ENCODE data around the gene TBC1D1.
"Not testable (repeated sequence)": the region's sequence is repeated elsewhere in the genome, so short reads cannot be mapped to it uniquely, and the experiment has no call there.

The TBC1D1 gene

DNA sequence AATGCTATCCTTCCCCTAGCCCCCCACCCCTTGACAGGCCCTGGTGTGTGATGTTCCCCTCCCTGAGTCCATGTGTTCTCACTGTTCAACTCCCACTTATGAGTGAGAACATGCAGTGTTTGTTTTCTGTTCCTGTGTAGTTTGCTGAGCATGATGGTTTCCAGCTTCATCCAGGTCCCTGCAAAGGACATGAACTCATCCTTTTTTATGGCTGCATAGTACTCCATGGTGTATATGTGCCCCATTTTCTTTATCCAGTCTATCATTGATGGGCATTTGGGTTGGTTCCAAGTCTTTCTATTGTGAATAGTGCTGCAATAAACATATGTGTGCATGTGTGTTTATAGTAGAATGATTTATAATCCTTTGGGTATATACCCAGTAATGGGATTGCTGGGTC, 32.2 kb downstream of the TBC1D1 start:
- DNase-seq (ENCODE audit: low read depth) = not testable (repeated sequence)

DNA sequence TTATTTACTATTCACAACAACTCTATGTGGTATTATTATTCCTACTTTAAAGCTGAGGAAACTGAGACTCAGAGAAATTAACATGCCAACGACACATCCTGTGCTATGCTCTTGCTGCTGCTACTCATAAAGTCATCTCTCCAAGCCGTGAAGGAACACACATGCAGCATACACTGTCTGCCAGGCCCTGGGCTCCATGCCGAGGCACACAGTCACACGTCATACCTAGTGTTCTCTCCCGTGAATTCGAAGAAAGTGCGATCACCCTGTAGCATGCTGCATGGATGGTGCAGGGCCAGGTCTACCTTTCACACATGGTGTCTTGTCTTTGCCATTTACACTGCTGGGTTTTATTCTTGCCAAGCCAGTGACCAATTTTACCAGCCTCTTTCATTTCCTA, 34.1 kb downstream of the TBC1D1 start:
- no peak for DNase-seq (ENCODE audit: low read depth)

GRCh38 chr4:37927434-37927833, 36.5 kb downstream of the TBC1D1 start:
- DNase-seq (ENCODE audit: low read depth) = no peak

DNA sequence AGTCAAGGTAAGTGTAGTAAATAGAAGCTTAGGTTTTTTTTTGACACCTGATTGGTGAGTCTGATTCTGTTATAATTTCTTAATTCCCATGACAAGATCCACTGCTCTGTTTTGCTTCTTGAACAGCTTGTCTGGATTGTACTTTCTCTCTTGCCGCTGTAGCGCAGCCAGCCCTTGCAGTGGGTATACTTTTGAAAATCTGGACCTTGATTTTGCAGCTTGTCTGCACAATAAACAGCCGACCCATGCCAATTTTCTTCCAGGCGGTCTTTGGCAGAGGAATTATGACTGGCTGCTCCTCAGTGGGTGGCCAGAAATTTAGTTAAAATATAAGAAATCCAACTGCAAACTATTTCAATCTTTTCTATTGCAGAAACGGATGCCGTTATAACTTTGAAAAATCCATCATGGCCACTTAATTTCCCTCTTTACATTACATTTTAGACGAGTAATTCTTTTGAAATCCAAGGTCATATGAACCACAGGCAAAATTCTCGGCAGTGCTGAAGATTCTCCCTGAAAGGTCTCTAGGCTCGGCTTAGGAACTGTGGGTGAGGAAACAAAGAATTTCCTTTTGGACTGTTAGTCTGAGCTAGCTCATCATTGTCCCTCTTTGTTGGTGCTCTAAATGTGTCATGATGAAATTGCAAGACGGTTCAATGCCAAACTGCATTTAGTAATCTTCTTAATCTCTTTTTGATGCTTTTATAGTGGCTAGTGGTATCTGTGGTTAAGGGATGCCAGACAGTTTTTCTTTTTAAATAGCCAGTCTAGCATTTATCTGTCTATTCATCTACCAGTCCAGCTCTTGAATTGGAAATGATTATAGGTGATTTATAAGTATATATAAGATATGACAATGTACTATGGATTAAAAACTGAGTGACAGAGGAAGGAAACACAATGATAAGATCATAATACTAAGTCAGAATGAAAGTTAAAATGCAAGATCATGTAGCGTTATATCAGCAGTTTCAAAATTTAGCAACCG, 37.8 kb downstream of the TBC1D1 start:
- no peak for DNase-seq (ENCODE audit: low read depth)

DNA sequence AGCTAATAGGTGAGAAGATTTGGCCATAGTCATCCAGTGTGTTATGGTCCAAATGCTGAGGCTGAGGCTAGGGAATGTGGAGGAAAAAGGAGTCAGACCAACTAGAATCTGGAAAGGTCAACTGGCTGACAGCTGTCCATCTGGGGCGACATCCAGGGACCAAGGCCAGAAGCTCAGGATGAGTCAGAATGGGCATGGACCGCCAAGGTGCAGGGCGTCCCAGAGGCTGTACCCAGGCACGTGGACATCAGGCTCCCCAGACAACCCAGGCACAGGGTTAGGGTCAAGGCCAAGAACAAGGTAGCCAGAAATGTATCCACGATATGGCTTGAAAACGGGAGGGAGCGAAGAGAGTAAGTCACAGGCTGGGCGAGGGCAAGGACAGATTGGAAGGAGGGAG, 43.2 kb downstream of the TBC1D1 start:
- no peak for DNase-seq (ENCODE audit: low read depth)

DNA sequence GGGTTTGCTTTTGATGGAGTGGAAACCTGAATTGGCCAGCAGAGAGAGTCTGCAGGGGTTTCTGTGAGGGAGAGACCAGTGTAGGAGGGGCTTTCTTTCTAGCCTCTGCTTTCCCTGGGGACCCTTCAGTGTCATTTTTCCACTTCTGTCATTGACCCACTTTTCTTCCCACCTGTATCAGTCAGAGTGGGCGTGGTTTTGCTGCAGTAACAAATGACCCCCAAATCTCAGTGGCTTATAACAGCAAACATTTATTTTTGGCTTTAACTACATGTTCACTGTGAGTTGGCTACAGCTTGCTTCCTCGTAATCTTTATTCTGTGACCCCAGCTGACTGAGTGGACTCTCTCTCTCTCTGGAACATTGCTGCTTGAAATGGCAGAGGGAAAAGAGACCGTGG, 43.7 kb downstream of the TBC1D1 start:
- DNase-seq (ENCODE audit: low read depth) = no peak

- DNase-seq (ENCODE audit: low read depth) = no peak
These were observed 44.1 kb downstream of the TBC1D1 start for GRCh38 chr4:37935026-37935425.

DNA sequence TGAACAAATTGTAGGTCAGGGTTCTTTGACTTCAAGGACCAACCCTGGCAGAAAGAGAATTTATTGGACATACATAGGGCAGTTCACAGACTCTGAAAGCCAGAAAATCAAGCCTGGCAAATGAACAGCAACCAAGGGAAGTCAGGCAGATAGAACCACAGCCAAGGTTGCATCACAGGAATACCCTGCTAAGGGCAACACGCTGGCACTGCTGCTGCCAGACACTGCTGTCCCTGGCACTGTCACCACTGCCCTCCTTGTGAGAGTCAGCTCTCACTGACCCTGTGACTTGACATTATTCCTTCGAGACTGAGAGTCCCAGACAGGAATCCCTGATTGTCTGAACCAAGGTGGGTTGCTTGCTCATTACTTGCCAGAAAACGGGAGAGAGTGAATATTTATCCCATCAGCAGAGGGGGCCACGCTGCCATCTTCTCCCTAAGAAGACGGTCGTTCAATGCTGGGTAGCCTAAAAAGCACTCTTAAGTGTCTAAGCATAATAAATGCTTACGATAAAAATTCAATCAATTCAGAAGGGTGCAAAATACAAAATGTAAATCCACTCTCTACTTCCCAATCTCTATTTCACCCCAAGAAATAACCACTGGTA, 46.1 kb downstream of the TBC1D1 start:
- DNase-seq (ENCODE audit: low read depth) = no peak

GRCh38 chr4:37938208-37938607, 47.3 kb downstream of the TBC1D1 start:
- DNase-seq (ENCODE audit: low read depth) = no peak

DNA sequence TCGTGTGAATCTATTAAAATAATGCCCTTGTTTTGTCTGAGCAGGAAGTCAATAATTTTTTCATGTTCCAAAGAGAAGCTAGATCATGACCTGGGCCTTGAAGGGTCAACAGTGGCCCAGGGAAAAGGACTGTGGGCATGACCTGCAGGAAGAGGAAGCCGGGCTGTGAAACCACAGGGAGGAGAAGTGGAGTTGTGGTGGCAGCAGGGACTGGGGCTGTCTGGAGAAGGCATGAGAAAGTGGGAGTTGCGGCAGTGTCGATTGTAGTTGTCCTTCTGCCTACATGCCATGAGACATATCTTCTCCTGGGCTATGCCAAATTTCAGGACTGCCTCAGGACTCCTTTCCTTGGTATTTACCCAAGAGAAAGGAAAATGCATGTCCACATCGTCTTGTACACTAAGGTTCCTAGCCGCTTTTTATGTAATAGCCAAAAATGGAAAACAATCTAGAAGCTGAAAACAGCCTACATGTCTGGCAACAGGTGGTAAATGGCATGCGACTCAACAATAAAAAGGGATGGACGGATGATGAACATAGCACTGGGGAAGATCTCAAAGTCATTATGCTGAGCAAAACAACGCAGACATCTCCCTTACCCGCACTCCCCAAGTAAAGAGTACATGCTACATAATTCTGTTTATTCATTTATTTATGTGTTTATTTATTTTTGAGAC, 55.8 kb downstream of the TBC1D1 start:
- no peak for DNase-seq (ENCODE audit: low read depth)

DNA sequence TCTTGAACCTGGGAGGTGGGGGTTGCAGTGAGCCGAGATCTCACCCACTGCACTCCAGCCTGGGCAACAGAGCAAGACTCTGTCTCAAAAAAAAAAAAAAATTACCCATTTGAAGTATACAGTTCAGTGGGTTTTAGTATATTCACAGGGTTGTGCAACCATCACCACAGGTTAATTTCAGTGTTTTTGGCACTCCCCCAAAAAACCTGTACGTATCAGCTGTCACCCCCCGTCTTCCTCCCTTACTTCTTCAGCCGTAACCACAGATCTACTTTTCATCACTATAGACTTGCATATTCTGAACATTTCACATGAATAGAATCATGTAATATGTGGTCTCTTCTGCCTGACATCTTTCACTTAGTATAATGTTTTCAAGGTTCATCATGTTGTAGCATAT, 57.7 kb downstream of the TBC1D1 start:
- DNase-seq (ENCODE audit: low read depth) = no peak

DNA sequence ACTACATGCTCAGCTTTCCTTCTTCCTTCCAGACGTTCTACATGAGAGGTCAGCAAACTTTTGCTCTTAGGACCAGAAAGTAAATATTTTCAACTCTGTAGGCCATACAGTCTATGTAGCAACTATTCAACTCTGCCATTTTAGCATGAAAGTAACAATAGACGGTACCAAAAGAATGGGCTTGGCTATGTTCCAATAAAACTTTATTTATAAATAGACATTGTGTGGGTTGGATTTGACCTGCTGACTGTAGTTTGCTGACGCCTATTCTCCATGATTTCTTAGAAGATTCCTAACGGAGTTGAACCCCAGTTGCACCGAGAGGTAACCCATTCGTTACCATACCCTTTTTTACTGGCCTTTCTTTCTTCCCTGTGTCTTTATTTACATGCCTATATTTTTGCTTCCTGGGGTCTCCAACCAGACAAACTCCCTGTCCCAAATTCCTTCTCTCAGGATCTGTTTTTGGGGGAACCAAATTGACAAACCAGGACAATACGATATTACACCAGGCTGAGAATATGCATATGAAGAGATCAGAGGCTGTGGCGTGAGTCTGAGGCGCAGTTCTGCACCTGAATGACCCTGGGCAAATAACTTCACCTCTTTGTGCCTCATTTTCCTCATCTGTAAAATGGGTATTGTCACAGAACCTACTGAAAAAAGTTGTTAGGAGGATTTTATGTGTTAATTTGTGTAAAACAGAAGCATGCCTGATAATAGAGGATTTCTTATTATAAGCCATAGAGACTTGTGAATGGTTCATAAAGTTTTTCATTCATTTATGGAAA, 58.9 kb downstream of the TBC1D1 start:
- no peak for DNase-seq (ENCODE audit: low read depth)

GRCh38 chr4:37951461-37952352, 60.8 kb downstream of the TBC1D1 start:
- DNase-seq (ENCODE audit: low read depth) = no peak

DNA sequence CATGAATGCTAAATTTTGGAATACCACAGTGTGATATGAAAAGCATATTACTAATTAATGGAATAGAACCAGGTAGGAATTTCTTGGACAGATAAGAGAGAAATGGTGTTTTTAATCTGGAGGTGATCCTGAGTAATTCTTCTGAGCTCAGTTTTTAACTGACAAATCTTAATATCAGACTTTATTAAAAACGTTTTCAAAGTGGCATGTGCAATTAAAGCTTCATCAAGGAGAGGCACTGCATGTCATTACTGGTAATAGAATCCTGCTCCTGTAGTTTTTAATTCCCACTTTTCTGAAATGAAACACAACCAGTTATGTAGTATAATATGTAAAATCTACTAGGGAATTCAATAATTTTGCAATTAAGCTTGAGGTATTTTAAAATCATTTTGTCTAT, 62.3 kb downstream of the TBC1D1 start:
- DNase-seq (ENCODE audit: low read depth) = no peak

- no peak for DNase-seq (ENCODE audit: low read depth)
These were observed 62.9 kb downstream of the TBC1D1 start for GRCh38 chr4:37953620-37954293.

GRCh38 chr4:37956941-37957340, 66.1 kb downstream of the TBC1D1 start:
- no peak for DNase-seq (ENCODE audit: low read depth)

- DNase-seq (ENCODE audit: low read depth) = no peak
These were observed 68.0 kb downstream of the TBC1D1 start for GRCh38 chr4:37958932-37959331.

GRCh38 chr4:37960098-37960497, 69.2 kb downstream of the TBC1D1 start, which contains the start of gene PTTG2:
Gene PTTG2, plus strand, starts transcription at chr4:37960398. Its CDS starts 37 bp downstream, at chr4:37960435.
- DNase-seq (ENCODE audit: low read depth) = no peak

DNA sequence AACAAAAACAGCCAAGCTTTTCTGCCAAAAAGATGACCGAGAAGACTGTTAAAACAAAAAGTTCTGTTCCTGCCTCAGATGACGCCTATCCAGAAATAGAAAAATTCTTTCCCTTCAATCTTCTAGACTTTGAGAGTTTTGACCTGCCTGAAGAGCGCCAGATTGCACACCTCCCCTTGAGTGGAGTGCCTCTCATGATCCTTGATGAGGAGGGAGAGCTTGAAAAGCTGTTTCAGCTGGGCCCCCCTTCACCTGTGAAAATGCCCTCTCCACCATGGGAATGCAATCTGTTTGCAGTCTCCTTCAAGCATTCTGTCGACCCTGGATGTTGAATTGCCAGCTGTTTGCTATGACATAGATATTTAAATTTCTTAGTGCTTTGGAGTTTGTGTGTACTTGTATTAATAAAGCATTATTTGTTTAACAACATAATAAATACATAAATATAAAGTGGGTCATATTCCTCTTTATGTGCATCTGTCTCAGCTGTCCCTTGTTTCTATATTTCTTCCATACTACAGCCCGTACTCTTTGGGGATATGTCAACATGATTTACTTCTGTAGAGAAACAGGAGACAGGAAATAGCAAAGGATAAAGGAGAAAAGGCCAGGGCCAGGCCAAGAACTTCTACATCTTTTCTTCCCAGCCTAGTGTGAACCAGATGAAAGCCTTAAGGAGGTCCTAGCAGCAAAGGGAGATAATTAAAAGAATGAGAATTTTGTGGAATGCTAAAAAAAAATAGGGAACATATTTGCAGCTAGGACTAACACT, 70.0 kb downstream of the TBC1D1 start:
- DNase-seq (ENCODE audit: low read depth) = no peak
